Ishikawa (cell line): ENCODE data around the gene DGUOK.

Source experiments
- CEBPB ChIP-seq: IDR thresholded peaks from 2 replicates; pipeline ENCODE4 v1.6.1; 2012
- CREB1 ChIP-seq: IDR thresholded peaks from 2 replicates; pipeline ENCODE4 v1.6.1; 2012; ENCODE audit warnings: low read depth
- EGR1 ChIP-seq: IDR thresholded peaks from 2 replicates; pipeline ENCODE4 v1.6.1; 2012
- EP300 ChIP-seq: IDR thresholded peaks from 2 replicates; pipeline ENCODE4 v1.6.1; 2012; ENCODE audit warnings: borderline replicate concordance
- FOXM1 ChIP-seq: IDR thresholded peaks from 2 replicates; pipeline ENCODE4 v1.6.1; 2012; ENCODE audit warnings: low read depth, borderline replicate concordance
- NFIC ChIP-seq: IDR thresholded peaks from 2 replicates; pipeline ENCODE4 v1.6.1; 2012
- RAD21 ChIP-seq: IDR thresholded peaks from 2 replicates; pipeline ENCODE4 v1.6.1; 2012; ENCODE audit warnings: low read depth
- REST ChIP-seq: IDR thresholded peaks from 2 replicates; pipeline ENCODE4 v1.6.1; 2012; ENCODE audit warnings: low read depth, mild to moderate bottlenecking
- TAF1 ChIP-seq: IDR thresholded peaks from 2 replicates; pipeline ENCODE4 v1.6.1; 2012; ENCODE audit warnings: low read depth, mild to moderate bottlenecking
- TCF12 ChIP-seq: IDR thresholded peaks from 2 replicates; pipeline ENCODE4 v1.6.1; 2012; ENCODE audit warnings: low read depth
- TEAD4 ChIP-seq: IDR thresholded peaks from 2 replicates; pipeline ENCODE4 v1.6.1; 2012
- YY1 ChIP-seq: IDR thresholded peaks from 2 replicates; pipeline ENCODE4 v1.6.1; 2012; ENCODE audit warnings: low read depth
- ZBTB7A ChIP-seq: IDR thresholded peaks from 2 replicates; pipeline ENCODE4 v1.6.1; 2012; ENCODE audit warnings: low read depth
- TF ChIP-seq, protein P1 (sequence below): IDR thresholded peaks from 2 replicates; pipeline ENCODE4 v1.6.1; 2012
- TF ChIP-seq, protein P2 (sequence below): IDR thresholded peaks from 2 replicates; pipeline ENCODE4 v1.6.1; 2012

Gene DGUOK

GRCh38 chr2:73937103-73937885 lies 10.6 kb downstream of the DGUOK start:
- TF ChIP-seq REST (no peak), EGR1 (no peak), CREB1 (no peak), EP300 (no peak), FOXM1 (no peak)

GRCh38 chr2:73937899-73938298 lies 11.2 kb downstream of the DGUOK start:
- TF ChIP-seq YY1 (no peak), NFIC (no peak), CREB1 (no peak), RAD21 (no peak), TEAD4 (no peak), TAF1 (no peak), TCF12 (no peak), CEBPB (no peak), ZBTB7A (no peak), REST (no peak), EGR1 (no peak)
- TF ChIP-seq, protein P1, sequence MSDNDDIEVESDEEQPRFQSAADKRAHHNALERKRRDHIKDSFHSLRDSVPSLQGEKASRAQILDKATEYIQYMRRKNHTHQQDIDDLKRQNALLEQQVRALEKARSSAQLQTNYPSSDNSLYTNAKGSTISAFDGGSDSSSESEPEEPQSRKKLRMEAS = no peak
- TF ChIP-seq, protein P2, sequence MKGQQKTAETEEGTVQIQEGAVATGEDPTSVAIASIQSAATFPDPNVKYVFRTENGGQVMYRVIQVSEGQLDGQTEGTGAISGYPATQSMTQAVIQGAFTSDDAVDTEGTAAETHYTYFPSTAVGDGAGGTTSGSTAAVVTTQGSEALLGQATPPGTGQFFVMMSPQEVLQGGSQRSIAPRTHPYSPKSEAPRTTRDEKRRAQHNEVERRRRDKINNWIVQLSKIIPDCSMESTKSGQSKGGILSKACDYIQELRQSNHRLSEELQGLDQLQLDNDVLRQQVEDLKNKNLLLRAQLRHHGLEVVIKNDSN = no peak

DNA sequence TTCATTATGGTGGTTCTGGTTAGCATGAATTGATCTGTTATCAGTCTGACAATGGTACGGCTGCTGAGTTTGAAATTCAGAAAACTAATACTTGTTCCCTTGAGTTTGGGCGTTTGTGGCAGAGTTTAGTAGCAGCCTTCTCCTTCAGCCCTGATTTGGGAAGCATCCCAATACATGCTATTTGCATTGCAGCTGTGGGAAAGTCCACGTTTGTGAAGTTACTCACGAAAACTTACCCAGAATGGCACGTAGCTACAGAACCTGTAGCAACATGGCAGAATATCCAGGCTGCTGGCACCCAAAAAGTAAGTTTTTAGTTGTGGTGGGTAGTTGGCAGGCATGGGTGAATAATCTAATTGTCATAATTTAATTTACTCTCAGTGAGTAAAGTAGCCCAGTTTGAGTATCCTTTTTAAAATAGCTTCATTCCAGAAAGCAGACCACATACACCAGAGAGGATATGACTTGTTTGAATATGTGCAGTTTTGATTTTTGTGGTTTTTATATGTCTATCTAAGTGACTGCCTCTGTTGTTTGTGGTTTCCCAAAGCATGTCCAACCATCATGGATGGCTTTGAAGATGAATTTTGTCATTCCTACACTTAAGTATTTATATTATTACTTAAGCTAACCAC lies 12.2 kb downstream of the DGUOK start:
- TF ChIP-seq, protein P2 = no peak
- no peak for TF ChIP-seq FOXM1
- no peak for TF ChIP-seq CREB1
- TF ChIP-seq REST = no peak
- no peak for TF ChIP-seq RAD21
- no peak for TF ChIP-seq TAF1
- no peak for TF ChIP-seq YY1
- no peak for TF ChIP-seq ZBTB7A
- no peak for TF ChIP-seq CEBPB
- TF ChIP-seq, protein P1 = no peak

DNA sequence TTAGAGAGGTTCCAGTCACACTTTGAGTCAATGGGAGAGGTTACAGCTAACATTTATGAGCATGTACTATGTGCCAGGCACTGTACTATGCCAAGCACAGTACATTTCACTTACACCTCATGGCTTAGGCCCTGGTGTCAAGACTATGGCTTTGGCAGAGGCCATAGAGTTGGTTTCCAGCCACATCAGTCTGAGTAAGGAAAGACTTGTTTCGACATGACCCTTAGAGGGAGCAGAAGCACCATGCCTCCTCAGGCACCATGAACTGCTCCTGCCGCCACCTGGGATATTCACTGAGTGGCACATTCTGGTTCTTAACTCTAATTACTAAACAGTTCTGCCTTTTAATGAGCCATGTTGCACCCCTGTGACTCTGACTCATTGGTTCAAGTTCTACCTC lies 12.7 kb downstream of the DGUOK start:
- peak; percentile 11; the same call in 1 of the 2 replicates for TF ChIP-seq RAD21
- no peak for TF ChIP-seq ZBTB7A

DNA sequence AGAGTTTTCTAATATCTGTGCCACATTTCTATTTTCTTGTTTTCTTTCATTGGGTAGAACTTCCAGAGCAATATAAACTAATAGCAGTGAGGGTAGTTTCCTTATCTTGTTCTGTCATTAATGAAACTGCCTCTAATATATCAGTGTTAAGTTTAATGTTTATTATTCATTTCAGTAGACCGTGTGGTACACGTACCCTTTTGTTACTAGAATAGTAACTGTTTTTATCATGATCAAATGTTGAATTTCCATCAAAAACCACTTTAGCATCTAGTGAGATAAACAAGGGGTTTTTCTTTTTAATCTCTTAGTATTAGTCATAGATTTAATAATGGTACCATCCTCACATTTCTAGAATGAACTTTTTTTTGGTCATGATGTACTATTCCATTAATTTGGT lies 16.0 kb downstream of the DGUOK start:
- TF ChIP-seq EGR1 = no peak
- TF ChIP-seq, protein P2 = no peak
- TF ChIP-seq REST = no peak
- TF ChIP-seq TAF1 = no peak
- no peak for TF ChIP-seq NFIC
- no peak for TF ChIP-seq YY1
- no peak for TF ChIP-seq RAD21
